HEK293 (cell line): ENCODE measurements around the gene NRF1.

Source experiments
- CTCF ChIA-PET: fragments of 350-600 bp; formaldehyde crosslinking; extraction: SDS; loops from one replicate; lab custom pipeline; 2021; ENCODE audit warnings: antibody characterized with exemption; lab: Yijun Ruan, JAX
- POLR2A ChIA-PET: fragments of 300-600 bp; formaldehyde crosslinking; extraction: SDS; loops from one replicate; lab custom pipeline; 2020; ENCODE audit warnings: antibody characterized with exemption, inconsistent platforms; lab: Yijun Ruan, JAX
- H3K27ac ChIP-seq: fragments of 200-500 bp; sonication (Bioruptor generic); 2 replicates; pipeline ENCODE4 v1.5.1; 2014; ENCODE audit warnings: low read depth, low read length, control low read depth, inconsistent platforms; ENCODE audit errors: extremely low read depth
- H3K36me3 ChIP-seq, 2 experiments: fragments of 200-500 bp in 1 of 2; sonication (Bioruptor generic) in 1 of 2; 1 replicate in 1 of 2; 2 replicates in 1 of 2; pipeline ENCODE4 v1.5.1; 2014 to 2017; ENCODE audit warnings: inconsistent platforms in 2 of 2, low read length in 2 of 2; ENCODE audit not compliant: control insufficient read depth in 2 of 2, insufficient read depth in 1 of 2
- H3K4me1 ChIP-seq: fragments of 200-500 bp; sonication (Bioruptor generic); 2 replicates; pipeline ENCODE4 v1.5.1; 2014; ENCODE audit warnings: mild to moderate bottlenecking, low read length, inconsistent platforms; ENCODE audit not compliant: control insufficient read depth, insufficient read depth
- H3K4me3 ChIP-seq: 2 replicates; pipeline ENCODE4 v1.5.1; 2011; ENCODE audit warnings: low read depth, mild to moderate bottlenecking, control low read depth, low read length, moderate library complexity
- H3K9me3 ChIP-seq: fragments of 200-500 bp; sonication (Bioruptor generic); 2 replicates; pipeline ENCODE4 v1.5.1; 2014; ENCODE audit warnings: low read depth, low read length, inconsistent platforms; ENCODE audit not compliant: control insufficient read depth, insufficient read depth
- KLF1 ChIP-seq: fragments of 450-650 bp; formaldehyde crosslinking; IDR thresholded peaks from 2 replicates; pipeline ENCODE4 v1.5.1; 2016; ENCODE audit warnings: missing biosample characterization, missing genetic modification characterization
- REPIN1 ChIP-seq: fragments of 450-650 bp; formaldehyde crosslinking; IDR thresholded peaks from 2 replicates; pipeline ENCODE4 v1.5.1; 2017; ENCODE audit warnings: missing biosample characterization, missing genetic modification characterization, low read depth
- ZEB2 ChIP-seq: fragments of 450-650 bp; formaldehyde crosslinking; IDR thresholded peaks from 2 replicates; pipeline ENCODE4 v1.5.1; 2016; ENCODE audit warnings: missing biosample characterization, missing genetic modification characterization
- ZNF114 ChIP-seq: fragments of 450-650 bp; formaldehyde crosslinking; IDR thresholded peaks from 2 replicates; pipeline ENCODE4 v1.5.0; 2017; ENCODE audit warnings: missing biosample characterization, missing genetic modification characterization
- ZNF121 ChIP-seq: fragments of 450-650 bp; formaldehyde crosslinking; IDR thresholded peaks from 2 replicates; pipeline ENCODE4 v1.5.1; 2016; ENCODE audit warnings: missing biosample characterization, missing genetic modification characterization
- ZNF16 ChIP-seq: fragments of 450-650 bp; formaldehyde crosslinking; IDR thresholded peaks from 2 replicates; pipeline ENCODE4 v1.5.1; 2016; ENCODE audit warnings: low read depth, missing biosample characterization, missing genetic modification characterization
- ZNF266 ChIP-seq: fragments of 450-650 bp; formaldehyde crosslinking; IDR thresholded peaks from 2 replicates; pipeline ENCODE4 v1.5.1; 2016; ENCODE audit warnings: missing biosample characterization, missing genetic modification characterization, low read depth
- ZNF292 ChIP-seq: fragments of 450-650 bp; formaldehyde crosslinking; IDR thresholded peaks from 2 replicates; pipeline ENCODE4 v1.5.1; 2016; ENCODE audit warnings: low read depth, missing biosample characterization, missing genetic modification characterization, borderline replicate concordance
- ZNF341 ChIP-seq: fragments of 450-650 bp; formaldehyde crosslinking; IDR thresholded peaks from 2 replicates; pipeline ENCODE4; 2016; ENCODE audit warnings: low read depth, missing biosample characterization, missing genetic modification characterization
- ZNF398 ChIP-seq: fragments of 450-650 bp; formaldehyde crosslinking; IDR thresholded peaks from 2 replicates; pipeline ENCODE4 v1.5.1; 2017; ENCODE audit warnings: missing biosample characterization, missing genetic modification characterization
- ZNF473 ChIP-seq: fragments of 450-650 bp; formaldehyde crosslinking; IDR thresholded peaks from 2 replicates; pipeline ENCODE4 v1.5.1; 2017; ENCODE audit warnings: missing biosample characterization, missing genetic modification characterization
- ZNF514 ChIP-seq: fragments of 450-650 bp; formaldehyde crosslinking; IDR thresholded peaks from 2 replicates; pipeline ENCODE4 v1.5.1; 2016; ENCODE audit warnings: missing biosample characterization, missing genetic modification characterization
- ZNF548 ChIP-seq: fragments of 450-650 bp; formaldehyde crosslinking; IDR thresholded peaks from 2 replicates; pipeline ENCODE4 v1.5.1; 2016; ENCODE audit warnings: missing biosample characterization, missing genetic modification characterization
- ZNF549 ChIP-seq: fragments of 450-650 bp; IDR thresholded peaks from 2 replicates; pipeline ENCODE4 v1.5.1; 2018; ENCODE audit warnings: missing biosample characterization, missing genetic modification characterization, mild to moderate bottlenecking, inconsistent platforms, moderate library complexity
- ZNF623 ChIP-seq: fragments of 450-650 bp; formaldehyde crosslinking; IDR thresholded peaks from 2 replicates; pipeline ENCODE4 v1.5.1; 2016; ENCODE audit warnings: missing biosample characterization, missing genetic modification characterization
- ZNF654 ChIP-seq: fragments of 450-650 bp; formaldehyde crosslinking; IDR thresholded peaks from 2 replicates; pipeline ENCODE4 v1.5.1; 2016; ENCODE audit warnings: low read depth, missing biosample characterization, missing genetic modification characterization
- ZNF660 ChIP-seq: fragments of 450-650 bp; IDR thresholded peaks from 2 replicates; pipeline ENCODE4 v1.5.1; 2018; ENCODE audit warnings: missing biosample characterization, mild to moderate bottlenecking, missing genetic modification characterization
- ZNF670 ChIP-seq: fragments of 450-650 bp; formaldehyde crosslinking; IDR thresholded peaks from 2 replicates; pipeline ENCODE4 v1.5.1; 2016; ENCODE audit warnings: missing biosample characterization, missing genetic modification characterization, low read depth
- TF ChIP-seq, protein P1 (sequence below): fragments of 450-650 bp; formaldehyde crosslinking; IDR thresholded peaks from 2 replicates; pipeline ENCODE4 v1.5.1; 2016; ENCODE audit warnings: missing biosample characterization, missing genetic modification characterization
- TF ChIP-seq, protein P2 (sequence below): fragments of 450-650 bp; formaldehyde crosslinking; IDR thresholded peaks from 2 replicates; pipeline ENCODE4 v1.5.1; 2016; ENCODE audit warnings: missing biosample characterization, missing genetic modification characterization
- TF ChIP-seq, protein P3 (sequence below): fragments of 450-650 bp; formaldehyde crosslinking; IDR thresholded peaks from 2 replicates; pipeline ENCODE4 v1.5.1; 2016; ENCODE audit warnings: missing biosample characterization, missing genetic modification characterization, low read depth
- TF ChIP-seq, protein P4 (sequence below): fragments of 450-650 bp; formaldehyde crosslinking; IDR thresholded peaks from 2 replicates; pipeline ENCODE4 v1.5.1; 2016; ENCODE audit warnings: missing biosample characterization, missing genetic modification characterization
- TF ChIP-seq, protein P5 (sequence below): fragments of 450-650 bp; formaldehyde crosslinking; IDR thresholded peaks from 2 replicates; pipeline ENCODE4 v1.5.1; 2016; ENCODE audit warnings: missing biosample characterization, missing genetic modification characterization

The NRF1 gene

DNA sequence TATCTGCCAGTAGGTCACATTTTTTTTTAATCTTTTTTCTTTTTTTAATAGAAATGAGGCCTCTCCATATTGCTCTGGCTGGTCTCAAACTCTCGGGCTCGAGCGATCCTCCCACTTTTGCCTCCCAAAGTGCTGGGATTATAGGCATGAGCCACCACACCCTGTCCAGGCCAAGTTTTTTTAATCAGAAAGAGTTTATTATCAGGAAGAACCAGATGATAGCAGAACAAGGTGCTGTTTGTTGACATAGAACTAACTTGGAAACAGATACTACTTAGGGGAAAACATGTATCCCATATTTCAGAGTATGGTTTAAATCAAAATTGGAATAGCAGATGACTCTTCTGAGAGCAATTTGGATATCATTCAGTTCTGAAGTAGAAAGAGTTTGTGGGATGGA, 118.6 kb downstream of the NRF1 start:
- no peak overlapping the region for H3K4me3 ChIP-seq
- H3K27ac ChIP-seq: no peak overlapping the region
- TF ChIP-seq ZNF114 (tag by site-specific recombination): no peak
- no peak for TF ChIP-seq ZNF266 (tag by site-specific recombination)
- TF ChIP-seq ZNF121 (tag by site-specific recombination): no peak
- TF ChIP-seq, protein P1, sequence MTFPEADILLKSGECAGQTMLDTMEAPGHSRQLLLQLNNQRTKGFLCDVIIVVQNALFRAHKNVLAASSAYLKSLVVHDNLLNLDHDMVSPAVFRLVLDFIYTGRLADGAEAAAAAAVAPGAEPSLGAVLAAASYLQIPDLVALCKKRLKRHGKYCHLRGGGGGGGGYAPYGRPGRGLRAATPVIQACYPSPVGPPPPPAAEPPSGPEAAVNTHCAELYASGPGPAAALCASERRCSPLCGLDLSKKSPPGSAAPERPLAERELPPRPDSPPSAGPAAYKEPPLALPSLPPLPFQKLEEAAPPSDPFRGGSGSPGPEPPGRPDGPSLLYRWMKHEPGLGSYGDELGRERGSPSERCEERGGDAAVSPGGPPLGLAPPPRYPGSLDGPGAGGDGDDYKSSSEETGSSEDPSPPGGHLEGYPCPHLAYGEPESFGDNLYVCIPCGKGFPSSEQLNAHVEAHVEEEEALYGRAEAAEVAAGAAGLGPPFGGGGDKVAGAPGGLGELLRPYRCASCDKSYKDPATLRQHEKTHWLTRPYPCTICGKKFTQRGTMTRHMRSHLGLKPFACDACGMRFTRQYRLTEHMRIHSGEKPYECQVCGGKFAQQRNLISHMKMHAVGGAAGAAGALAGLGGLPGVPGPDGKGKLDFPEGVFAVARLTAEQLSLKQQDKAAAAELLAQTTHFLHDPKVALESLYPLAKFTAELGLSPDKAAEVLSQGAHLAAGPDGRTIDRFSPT (tag by site-specific recombination): no peak
- no peaks in the 10 kb centered on the region for H3K4me1 ChIP-seq
- peaks cover 23 to 49% of the 10 kb centered on the region in 2 experiments for H3K36me3 ChIP-seq
- no peaks in the 10 kb centered on the region for H3K9me3 ChIP-seq
- POLR2A ChIA-PET: no interaction called here
- CTCF ChIA-PET: no interaction called here

- CTCF ChIA-PET: no interaction called here
- TF ChIP-seq ZNF654 (tag by site-specific recombination) (no peak), ZNF514 (tag by site-specific recombination) (no peak), ZNF623 (no peak), ZNF16 (tag by site-specific recombination) (no peak), ZNF660 (no peak), KLF1 (no peak), ZNF292 (tag by site-specific recombination) (no peak), ZNF548 (tag by site-specific recombination) (no peak), ZEB2 (tag by site-specific recombination) (no peak), ZNF549 (tag by site-specific recombination) (no peak), ZNF398 (no peak), ZNF473 (tag by site-specific recombination) (no peak), ZNF341 (tag by site-specific recombination) (no peak), ZNF670 (tag by site-specific recombination) (no peak), REPIN1 (tag by site-specific recombination) (no peak)
- TF ChIP-seq, protein P2, sequence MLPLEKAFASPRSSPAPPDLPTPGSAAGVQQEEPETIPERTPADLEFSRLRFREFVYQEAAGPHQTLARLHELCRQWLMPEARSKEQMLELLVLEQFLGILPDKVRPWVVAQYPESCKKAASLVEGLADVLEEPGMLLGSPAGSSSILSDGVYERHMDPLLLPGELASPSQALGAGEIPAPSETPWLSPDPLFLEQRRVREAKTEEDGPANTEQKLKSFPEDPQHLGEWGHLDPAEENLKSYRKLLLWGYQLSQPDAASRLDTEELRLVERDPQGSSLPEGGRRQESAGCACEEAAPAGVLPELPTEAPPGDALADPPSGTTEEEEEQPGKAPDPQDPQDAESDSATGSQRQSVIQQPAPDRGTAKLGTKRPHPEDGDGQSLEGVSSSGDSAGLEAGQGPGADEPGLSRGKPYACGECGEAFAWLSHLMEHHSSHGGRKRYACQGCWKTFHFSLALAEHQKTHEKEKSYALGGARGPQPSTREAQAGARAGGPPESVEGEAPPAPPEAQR (tag by site-specific recombination): no peak
- TF ChIP-seq, protein P3, sequence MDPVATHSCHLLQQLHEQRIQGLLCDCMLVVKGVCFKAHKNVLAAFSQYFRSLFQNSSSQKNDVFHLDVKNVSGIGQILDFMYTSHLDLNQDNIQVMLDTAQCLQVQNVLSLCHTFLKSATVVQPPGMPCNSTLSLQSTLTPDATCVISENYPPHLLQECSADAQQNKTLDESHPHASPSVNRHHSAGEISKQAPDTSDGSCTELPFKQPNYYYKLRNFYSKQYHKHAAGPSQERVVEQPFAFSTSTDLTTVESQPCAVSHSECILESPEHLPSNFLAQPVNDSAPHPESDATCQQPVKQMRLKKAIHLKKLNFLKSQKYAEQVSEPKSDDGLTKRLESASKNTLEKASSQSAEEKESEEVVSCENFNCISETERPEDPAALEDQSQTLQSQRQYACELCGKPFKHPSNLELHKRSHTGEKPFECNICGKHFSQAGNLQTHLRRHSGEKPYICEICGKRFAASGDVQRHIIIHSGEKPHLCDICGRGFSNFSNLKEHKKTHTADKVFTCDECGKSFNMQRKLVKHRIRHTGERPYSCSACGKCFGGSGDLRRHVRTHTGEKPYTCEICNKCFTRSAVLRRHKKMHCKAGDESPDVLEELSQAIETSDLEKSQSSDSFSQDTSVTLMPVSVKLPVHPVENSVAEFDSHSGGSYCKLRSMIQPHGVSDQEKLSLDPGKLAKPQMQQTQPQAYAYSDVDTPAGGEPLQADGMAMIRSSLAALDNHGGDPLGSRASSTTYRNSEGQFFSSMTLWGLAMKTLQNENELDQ: no peak
- TF ChIP-seq, protein P4, sequence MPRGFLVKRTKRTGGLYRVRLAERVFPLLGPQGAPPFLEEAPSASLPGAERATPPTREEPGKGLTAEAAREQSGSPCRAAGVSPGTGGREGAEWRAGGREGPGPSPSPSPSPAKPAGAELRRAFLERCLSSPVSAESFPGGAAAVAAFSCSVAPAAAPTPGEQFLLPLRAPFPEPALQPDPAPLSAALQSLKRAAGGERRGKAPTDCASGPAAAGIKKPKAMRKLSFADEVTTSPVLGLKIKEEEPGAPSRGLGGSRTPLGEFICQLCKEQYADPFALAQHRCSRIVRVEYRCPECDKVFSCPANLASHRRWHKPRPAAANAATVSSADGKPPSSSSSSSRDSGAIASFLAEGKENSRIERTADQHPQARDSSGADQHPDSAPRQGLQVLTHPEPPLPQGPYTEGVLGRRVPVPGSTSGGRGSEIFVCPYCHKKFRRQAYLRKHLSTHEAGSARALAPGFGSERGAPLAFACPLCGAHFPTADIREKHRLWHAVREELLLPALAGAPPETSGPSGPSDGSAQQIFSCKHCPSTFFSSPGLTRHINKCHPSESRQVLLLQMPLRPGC (tag by site-specific recombination): no peak
- TF ChIP-seq, protein P5, sequence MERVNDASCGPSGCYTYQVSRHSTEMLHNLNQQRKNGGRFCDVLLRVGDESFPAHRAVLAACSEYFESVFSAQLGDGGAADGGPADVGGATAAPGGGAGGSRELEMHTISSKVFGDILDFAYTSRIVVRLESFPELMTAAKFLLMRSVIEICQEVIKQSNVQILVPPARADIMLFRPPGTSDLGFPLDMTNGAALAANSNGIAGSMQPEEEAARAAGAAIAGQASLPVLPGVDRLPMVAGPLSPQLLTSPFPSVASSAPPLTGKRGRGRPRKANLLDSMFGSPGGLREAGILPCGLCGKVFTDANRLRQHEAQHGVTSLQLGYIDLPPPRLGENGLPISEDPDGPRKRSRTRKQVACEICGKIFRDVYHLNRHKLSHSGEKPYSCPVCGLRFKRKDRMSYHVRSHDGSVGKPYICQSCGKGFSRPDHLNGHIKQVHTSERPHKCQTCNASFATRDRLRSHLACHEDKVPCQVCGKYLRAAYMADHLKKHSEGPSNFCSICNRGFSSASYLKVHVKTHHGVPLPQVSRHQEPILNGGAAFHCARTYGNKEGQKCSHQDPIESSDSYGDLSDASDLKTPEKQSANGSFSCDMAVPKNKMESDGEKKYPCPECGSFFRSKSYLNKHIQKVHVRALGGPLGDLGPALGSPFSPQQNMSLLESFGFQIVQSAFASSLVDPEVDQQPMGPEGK (tag by site-specific recombination): no peak
- TF ChIP-seq, all 188 proteins: peak for 0
- Histone ChIP-seq H3K9me3 (no peaks in the 10 kb centered on the region), H3K4me3 (no peak overlapping the region), H3K36me3 (peaks cover 23 to 35% of the 10 kb centered on the region in 2 experiments), H3K27ac (no peak overlapping the region), H3K4me1 (no peaks in the 10 kb centered on the region)
- POLR2A ChIA-PET: interaction anchor here (0.6 kb wide), 1 partner anchor 336 kb away, joined by 4 read pairs; no protein-coding TSS in a partner anchor
Observed at GRCh38 chr7:129734400-129734799, 122.9 kb downstream of the NRF1 start.
